GM18499 (cell line): ENCODE data around the gene ATAD5.

Experiments used
- ATAC-seq: cut with Tn5 transposase; IDR thresholded peaks from one replicate; pipeline ENCODE4 v1.9.1; 2021; ENCODE audit warnings: moderate number of reproducible peaks; ENCODE audit not compliant: insufficient read depth, unreplicated experiment

Gene ATAD5

DNA sequence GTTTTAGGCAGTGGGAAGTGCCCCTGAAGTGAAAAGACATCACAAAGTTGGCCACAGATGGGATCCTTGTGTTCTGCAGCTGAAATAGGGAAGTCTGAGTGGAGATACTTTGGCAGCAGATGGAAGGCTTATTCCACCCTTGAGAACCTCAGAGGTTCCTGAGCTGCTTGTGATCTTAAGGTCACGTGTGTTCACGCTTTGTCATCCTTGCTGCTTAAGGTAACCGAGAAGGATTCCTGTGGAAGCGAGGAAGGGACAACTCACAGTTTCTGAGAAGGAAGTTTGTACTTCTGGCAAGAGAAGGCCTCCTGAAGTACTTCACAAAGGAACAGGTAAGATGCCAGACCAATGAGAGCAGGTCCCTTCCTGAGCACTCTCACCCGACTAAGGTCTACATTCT is 102.2 kb downstream of the ATAD5 start:
- no peak for ATAC-seq

DNA sequence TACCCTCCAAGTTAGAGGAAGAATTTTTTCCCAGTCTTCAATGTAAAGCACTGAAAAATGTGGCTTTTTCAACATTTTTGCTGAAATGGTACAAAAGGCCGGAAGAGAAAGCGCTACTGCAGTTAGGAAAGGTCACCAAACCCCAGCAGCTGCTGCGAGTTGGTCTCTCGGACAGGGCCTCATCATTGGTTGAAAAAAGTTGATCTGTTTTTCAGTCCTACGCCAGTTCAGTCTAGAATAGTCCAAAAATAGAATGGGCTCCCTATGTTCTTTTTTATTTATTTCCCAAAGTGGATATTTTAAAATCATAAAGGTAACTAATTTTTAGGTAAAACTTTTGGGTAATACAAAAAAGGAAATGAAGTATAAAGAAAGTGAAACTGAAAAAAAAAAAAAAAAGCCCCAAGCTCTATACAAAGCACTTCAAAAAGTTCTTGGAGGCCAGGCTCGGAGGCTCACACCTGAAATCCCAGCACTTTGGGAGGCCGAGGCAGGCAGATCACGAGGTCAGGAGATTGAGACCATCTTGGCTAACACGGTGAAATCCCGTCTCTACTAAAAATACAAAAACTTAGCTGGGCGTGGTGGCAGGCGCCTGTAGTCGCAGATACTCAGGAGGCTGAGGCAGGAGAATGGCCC is 107.4 kb downstream of the ATAD5 start:
- ATAC-seq: no peak

DNA sequence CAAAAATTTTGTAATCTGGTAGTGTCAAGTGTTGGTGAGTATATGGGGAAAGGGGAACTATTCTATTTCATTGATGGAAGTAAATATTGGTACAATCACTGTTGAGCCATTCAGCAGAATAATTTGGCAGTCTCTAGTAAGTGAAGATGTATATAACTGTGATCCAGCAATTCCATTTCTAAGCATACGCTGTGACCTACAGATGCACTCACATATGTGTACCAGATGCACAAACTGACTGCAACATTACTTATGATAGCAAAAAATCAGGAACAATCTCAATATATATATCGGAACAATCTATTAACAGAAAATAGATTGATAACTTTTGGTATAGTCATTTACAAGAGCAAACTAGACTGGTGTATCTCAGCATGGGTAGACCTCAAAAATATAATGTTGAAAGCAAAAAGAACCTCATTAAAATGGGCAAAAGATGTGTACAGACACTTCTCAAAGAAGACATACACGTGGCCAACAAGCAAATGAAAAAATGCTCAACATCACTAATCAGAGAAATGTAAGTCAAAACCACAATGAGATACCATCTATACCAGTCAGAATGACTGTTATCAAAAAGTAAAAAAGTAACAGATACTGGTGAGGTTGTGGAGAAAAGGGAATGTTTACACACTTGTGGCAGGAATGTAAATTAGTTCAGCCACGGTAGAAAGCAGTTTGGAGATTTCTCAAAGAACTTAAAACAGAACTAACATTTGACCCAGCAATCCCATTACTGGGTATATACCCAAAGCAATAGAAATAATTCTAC is 110.7 kb downstream of the ATAD5 start:
- no peak for ATAC-seq
